ENCODE results near the gene CDH3.
A peak's percentile ranks its signal among the peaks of the same experiment; 100 is the strongest.

CDH3 gene

GRCh38 chr16:68642047-68642435 lies 3.1 kb upstream of the CDH3 start:
- no peak overlapping the region for H3K4me3 ChIP-seq (ENCODE audit: low read depth, low read length)
- no peak for DNase-seq (ENCODE audit: low read depth)
- TF ChIP-seq CTCF (conservative IDR thresholded peaks at IDR 0.05; ENCODE audit: low read depth, low read length) = no peak

DNA sequence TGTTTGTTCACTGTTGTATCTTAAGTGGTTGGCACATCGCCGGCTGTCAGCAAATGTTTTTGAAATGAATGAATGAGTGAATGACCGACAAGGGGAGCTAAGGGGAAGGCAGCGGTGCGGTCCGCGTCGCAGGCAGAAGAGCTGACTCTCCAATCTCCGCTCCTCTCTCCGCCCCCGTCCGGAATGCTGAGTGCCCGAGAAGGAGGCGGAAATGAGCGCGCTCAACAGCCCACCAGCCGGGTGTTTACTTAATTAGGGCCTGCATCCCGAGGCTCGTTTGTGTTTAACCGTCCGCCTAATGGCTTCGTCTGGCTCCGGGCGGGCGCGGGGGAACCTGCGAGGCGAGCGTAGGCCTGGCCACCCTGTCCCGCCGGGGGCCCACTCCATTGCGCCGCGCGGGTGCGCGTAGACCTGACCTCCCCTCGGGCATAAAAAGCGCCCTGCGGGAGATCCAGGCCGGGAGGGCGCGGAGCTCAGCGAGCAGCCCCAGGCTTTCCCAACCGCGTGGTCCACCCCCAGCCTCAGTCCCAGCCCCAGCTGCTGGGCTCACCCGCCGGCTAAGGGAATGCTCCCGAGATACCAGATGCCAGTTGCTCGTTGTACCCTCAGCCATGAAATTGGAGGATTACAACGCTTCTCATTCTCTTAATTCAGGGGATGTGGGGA lies 2.5 kb upstream of the CDH3 start:
- peak overlapping the region; percentile 35 for H3K4me3 ChIP-seq (ENCODE audit: low read depth, low read length)
- DNase-seq (ENCODE audit: low read depth) = peak; percentile 23
- no peak for TF ChIP-seq CTCF (conservative IDR thresholded peaks at IDR 0.05; ENCODE audit: low read depth, low read length)

- no peak overlapping the region for H3K4me3 ChIP-seq (ENCODE audit: low read depth, low read length)
- TF ChIP-seq CTCF (conservative IDR thresholded peaks at IDR 0.05; ENCODE audit: low read depth, low read length) = no peak
These were observed 1.9 kb upstream of the CDH3 start for GRCh38 chr16:68643227-68643626.

GRCh38 chr16:68643847-68644246 lies 1.3 kb upstream of the CDH3 start:
- H3K4me3 ChIP-seq (ENCODE audit: low read depth, low read length) = no peak overlapping the region
- DNase-seq (ENCODE audit: low read depth) = no peak
- TF ChIP-seq CTCF (conservative IDR thresholded peaks at IDR 0.05; ENCODE audit: low read depth, low read length) = no peak

More at GRCh38 chr16:68643227-68643626, 1.9 kb upstream of the CDH3 start:
- no peak for DNase-seq (ENCODE audit: low read depth)

DNA sequence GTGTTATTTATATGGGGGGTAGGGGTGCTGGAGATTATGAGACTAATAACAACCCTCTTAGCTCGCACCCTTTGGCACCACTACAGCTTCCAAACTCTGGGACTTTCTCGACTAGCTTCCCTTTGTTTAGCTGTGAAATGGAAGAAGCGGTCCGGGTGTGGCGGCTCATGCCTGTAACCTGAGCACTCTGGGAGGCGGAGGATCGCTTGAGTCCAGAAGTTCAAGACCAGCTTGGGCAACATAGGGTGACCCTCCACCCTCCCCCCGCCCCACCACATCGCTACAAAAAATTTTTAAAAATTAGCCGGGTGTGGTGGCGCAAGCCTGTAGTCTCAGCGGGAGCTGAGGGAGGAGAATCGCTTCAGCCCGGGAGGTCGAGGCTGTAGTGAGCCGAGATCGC lies 814 bp upstream of the CDH3 start:
- TF ChIP-seq CTCF (conservative IDR thresholded peaks at IDR 0.05; ENCODE audit: low read depth, low read length) = no peak
- DNase-seq (ENCODE audit: low read depth) = no peak
- H3K4me3 ChIP-seq (ENCODE audit: low read depth, low read length) = no peak overlapping the region

DNA sequence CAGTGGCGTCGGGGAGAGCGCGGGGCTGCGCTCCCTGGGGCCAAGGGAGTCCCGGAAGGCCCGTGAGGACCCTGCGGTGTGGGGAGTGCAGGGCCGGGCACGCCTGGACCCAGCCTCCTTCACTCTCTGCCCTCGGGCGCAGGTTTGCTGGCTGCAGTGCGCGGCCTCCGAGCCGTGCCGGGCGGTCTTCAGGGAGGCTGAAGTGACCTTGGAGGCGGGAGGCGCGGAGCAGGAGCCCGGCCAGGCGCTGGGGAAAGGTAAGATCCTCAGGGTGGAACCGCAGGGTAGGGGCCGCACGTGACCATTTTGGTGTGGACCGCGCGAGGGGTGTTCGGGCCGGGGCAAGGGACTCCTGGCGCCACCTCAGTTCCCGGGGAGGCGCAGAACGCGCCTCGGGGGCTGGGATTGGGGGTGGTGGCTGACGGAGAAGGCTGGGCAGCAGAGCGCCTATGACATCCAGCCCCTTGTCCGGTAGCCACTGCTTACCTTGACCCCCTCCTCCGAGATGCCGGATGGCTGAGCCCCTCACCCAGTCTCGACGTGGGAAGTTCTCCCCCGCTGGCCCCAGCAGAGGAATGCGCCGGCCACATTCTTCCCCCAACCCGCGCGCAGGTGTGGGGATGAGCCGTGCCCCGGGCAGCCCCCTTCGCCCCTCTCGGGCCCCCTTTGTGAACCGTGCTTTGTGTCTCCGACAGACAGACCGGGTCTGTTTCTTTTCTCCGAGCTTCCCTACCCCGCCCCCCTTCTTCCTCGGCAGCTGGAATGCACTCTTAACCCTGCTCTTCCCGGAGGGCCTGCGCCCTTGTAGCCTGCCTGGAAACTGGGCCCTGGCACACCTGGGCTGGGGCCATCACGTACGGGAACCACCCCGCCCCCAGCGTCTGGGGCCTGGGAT lies 631 bp downstream of the CDH3 start:
- TF ChIP-seq CTCF (conservative IDR thresholded peaks at IDR 0.05; ENCODE audit: low read depth, low read length) = no peak
- H3K4me3 ChIP-seq (ENCODE audit: low read depth, low read length) = no peak overlapping the region
- no peak for DNase-seq (ENCODE audit: low read depth)
